NB4 (cell line): Measurements from ENCODE around the gene ANXA6.

Experiments
- POLR2A ChIP-seq: IDR thresholded peaks from 2 replicates; pipeline ENCODE4 v1.6.1; 2011; ENCODE audit warnings: mild to moderate bottlenecking; ENCODE audit not compliant: insufficient read length; ENCODE audit errors: extremely low read depth
- TF ChIP-seq, protein P1 (sequence below): IDR thresholded peaks from one replicate; pipeline ENCODE4 v1.5.1; 2012; ENCODE audit warnings: low read depth, low read length

DNA sequence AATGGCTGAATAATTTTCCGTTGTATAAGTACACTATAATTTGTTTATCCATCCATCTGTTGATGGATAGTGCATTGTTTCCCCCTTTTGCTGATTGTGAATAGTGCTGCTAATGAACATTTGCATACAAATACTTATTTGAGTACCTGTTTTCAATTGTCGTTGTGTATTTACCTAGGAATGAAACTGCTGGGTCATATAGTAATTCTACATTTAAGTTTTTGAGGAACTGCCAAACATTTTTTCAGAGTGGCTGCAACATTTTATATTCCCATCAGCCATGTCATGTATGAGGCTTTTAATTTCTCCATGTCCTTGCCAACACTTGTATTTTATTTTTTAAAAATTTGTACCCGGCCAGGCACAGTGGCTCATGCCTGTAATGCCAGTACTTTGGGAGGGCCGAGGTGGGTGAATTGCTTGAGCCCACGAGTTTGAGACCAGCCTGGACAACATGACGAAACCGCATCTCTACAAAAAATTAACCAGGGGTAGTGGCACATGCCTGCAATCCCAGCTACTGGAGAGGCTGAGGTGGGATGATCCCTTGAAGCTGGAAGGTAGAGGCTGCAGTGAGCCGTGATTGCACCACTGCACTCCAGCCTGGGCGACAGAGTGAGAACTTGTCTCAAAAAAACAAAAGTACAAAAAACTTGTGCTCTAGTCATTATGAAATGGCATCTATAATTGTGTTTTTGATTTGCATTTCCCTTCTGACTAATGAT lies 2.2 kb upstream of the ANXA6 start:
- TF ChIP-seq, protein P1, sequence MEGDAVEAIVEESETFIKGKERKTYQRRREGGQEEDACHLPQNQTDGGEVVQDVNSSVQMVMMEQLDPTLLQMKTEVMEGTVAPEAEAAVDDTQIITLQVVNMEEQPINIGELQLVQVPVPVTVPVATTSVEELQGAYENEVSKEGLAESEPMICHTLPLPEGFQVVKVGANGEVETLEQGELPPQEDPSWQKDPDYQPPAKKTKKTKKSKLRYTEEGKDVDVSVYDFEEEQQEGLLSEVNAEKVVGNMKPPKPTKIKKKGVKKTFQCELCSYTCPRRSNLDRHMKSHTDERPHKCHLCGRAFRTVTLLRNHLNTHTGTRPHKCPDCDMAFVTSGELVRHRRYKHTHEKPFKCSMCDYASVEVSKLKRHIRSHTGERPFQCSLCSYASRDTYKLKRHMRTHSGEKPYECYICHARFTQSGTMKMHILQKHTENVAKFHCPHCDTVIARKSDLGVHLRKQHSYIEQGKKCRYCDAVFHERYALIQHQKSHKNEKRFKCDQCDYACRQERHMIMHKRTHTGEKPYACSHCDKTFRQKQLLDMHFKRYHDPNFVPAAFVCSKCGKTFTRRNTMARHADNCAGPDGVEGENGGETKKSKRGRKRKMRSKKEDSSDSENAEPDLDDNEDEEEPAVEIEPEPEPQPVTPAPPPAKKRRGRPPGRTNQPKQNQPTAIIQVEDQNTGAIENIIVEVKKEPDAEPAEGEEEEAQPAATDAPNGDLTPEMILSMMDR: no peak
- TF ChIP-seq POLR2A: no peak
